NT2/D1 (cell line): ENCODE data around the gene LDLRAD3.

ENCODE experiments used
- SUZ12 ChIP-seq: IDR thresholded peaks from 2 replicates; pipeline ENCODE4 v1.6.1; 2011; ENCODE audit not compliant: insufficient read length, insufficient read depth; ENCODE audit errors: extremely low read depth
- YY1 ChIP-seq: IDR thresholded peaks from 2 replicates; pipeline ENCODE4 v1.6.1; 2011; ENCODE audit not compliant: insufficient read length, insufficient read depth
- ZNF274 ChIP-seq: IDR thresholded peaks from 2 replicates; pipeline ENCODE4 v1.6.1; 2011; ENCODE audit warnings: mild to moderate bottlenecking, low read depth, low read length

DNA sequence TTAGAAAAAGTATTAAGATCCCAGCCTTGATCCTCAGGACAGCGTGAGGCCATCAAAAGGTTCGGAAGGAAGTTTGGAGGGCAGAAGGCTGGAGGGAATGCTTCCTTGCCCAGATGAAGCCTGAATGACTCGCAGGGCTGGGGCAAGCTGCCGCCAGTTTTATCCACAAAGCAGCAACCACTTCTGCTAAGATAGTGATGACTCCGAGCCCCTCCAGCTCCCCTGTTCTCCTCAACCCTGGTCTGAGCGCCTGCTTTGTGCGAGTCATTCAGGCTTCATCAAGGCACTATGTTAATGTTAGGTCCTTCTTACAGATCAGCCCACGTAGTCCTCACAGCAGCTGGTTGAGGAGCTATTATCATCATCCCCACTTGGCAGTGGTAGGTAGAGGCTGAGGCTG lies 186.5 kb downstream of the LDLRAD3 start:
- TF ChIP-seq ZNF274, result no peak
- TF ChIP-seq YY1, result no peak
- no peak for TF ChIP-seq SUZ12
